ENCODE measurements around the gene DDX28. TPM values are rescaled to one million over a fixed set of nuclear protein-coding genes. Genes with fewer than 3 reads are reported as not detected.
"Not testable (repeated sequence)": the region's sequence is repeated elsewhere in the genome, so short reads cannot be mapped to it uniquely, and the experiment has no call there.

Gene DDX28
- total and polyA plus RNA-seq, 4 experiments from 2014 or later: 16.1 to 55.8 (median 26.5) TPM

DNA sequence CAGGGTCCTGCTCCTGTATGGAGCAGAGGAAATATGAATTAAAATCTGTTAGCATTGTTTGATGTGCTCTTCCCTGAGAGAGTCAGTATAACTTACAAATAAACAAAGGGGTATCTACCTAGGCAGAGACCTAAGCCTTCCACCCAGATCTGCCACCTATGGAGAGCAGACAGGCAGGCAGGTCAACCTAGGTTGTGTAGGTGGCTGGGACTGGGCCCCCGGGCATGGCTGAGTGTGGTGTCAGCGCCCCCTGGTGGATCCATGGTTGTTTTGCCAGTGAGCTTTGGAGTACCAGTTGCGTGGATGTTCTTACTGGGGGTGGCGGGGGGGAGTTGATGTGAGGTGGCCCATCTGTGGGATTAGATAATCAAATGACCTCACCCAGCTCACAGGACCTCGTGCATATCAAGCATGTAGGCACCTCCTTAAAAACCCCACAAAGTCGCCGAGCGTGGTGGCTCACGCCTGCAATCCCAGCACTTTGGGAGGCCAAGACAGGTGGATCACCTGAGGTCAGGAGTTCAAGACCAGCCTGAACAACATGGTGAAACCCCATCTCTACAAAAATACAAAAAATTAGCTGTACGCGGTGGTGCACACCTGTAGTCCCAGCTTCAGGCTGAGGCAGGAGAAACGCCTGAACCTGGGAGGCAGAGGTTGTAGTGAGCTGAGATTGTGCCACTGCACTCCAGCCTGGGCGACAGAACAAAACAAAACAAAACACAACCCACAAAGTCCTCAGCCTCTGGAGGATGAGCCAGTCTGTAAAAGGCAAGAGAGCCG lies 17.7 kb upstream of the DDX28 start:
- no peak overlapping the region for H3K27ac ChIP-seq (ENCODE audit: low read depth, low read length)
- H3K4me3 Mint-ChIP-seq: no peak overlapping the region
- intact Hi-C loops (cut with micrococcal nuclease): loop anchor here (1.0 to 2.0 kb wide), 6 partner anchors 47 to 520 kb away; no protein-coding TSS in a partner anchor
- H3K4me1 ChIP-seq (ENCODE audit: insufficient read depth, low read length): peaks cover 9% of the 10 kb centered on the region
- H3K4me3 ChIP-seq (ENCODE audit: low read length in 2 of 2): no peak overlapping the region
- H3K4me1 Mint-ChIP-seq: peaks cover 6 to 16% (median 12%) of the 10 kb centered on the region in 4 donors
- peak overlapping the region; percentile 29 to 77 (median 44) for H3K27ac Mint-ChIP-seq
- no peaks in the 10 kb centered on the region for H3K27me3 ChIP-seq (ENCODE audit: insufficient read depth, low read length)
- peak; percentile 84 to 88 (median 85) for DNase-seq
- peaks cover 11 to 14% of the 10 kb centered on the region in 2 donors for H3K36me3 Mint-ChIP-seq
- no peaks in the 10 kb centered on the region for H3K36me3 ChIP-seq (ENCODE audit: insufficient read depth, low read length)
- POLR2A ChIA-PET (ENCODE audit: partially characterized antibody): interaction anchor here (0.6 to 2.3 kb wide), 18 partner anchors 15 to 196 kb away, joined by 3 to 14 read pairs (median 4); partner anchors contain the start of genes DDX28, DPEP2, DUS2 and NRN1L
- CTCF ChIA-PET (ENCODE audit: partially characterized antibody): interaction anchor here (0.6 to 6.5 kb wide), 44 partner anchors 8 to 535 kb away, joined by 3 to 73 read pairs (median 6); partner anchors contain the start of genes DDX28, DPEP2, DUS2 and NFATC3
- H3K27me3 Mint-ChIP-seq: no peaks in the 10 kb centered on the region
- H3K9me3 ChIP-seq (ENCODE audit: control insufficient read depth in 1 of 2, low read length in 2 of 2): no peaks in the 10 kb centered on the region
- H3K9me3 Mint-ChIP-seq: no peaks in the 10 kb centered on the region

DNA sequence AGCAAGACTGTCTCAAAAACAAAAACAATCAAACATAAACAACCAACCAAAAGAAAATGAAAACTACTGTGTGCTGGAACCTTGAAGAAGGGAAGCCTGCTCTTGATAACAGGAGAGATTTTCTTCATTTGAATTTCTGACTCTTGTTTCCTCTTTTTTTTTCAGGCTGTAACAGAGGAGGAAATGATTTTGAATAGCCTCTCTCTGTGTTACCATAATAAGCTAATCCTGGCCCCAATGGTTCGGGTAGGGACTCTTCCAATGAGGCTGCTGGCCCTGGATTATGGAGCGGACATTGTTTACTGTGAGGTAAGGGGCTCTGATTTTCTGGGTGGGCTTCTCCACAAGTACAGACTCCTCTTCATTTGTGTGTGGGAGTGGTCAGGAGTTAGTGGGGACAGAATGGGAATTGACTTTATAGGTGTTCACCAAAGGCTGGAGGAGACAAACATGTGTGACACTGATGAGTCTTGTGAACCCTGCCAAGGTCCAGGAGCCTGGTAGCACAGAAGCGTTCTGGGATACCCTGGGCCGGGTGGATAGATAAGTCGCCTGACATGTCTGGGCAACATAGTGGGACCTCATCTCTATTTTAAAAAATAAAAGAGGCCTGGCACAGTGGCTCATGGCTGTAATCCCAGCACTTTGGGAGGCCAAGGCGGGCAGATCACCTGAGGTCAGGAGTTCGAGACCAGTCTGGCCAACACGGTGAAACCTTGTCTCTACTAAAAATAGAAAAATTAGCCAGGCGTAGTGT lies 15.0 kb upstream of the DDX28 start:
- intact Hi-C loops (cut with micrococcal nuclease): no loop called here
- H3K4me3 Mint-ChIP-seq: peak overlapping the region in 1 of 8 donors; percentile 15
- Histone ChIP-seq H3K36me3 (ENCODE audit: insufficient read depth, low read length) (no peaks in the 10 kb centered on the region), H3K4me3 (ENCODE audit: low read length in 2 of 2) (no peak overlapping the region), H3K9me3 (ENCODE audit: control insufficient read depth in 1 of 2, low read length in 2 of 2) (no peaks in the 10 kb centered on the region), H3K27me3 (ENCODE audit: insufficient read depth, low read length) (no peaks in the 10 kb centered on the region), H3K4me1 (ENCODE audit: insufficient read depth, low read length) (peaks cover 9% of the 10 kb centered on the region), H3K27ac (ENCODE audit: low read depth, low read length) (no peak overlapping the region)
- H3K9me3 Mint-ChIP-seq: no peaks in the 10 kb centered on the region
- H3K27me3 Mint-ChIP-seq: no peaks in the 10 kb centered on the region
- peaks cover 11 to 14% of the 10 kb centered on the region in 2 donors for H3K36me3 Mint-ChIP-seq
- DNase-seq: no peak
- H3K27ac Mint-ChIP-seq: peak overlapping the region in 1 of 7 donors; percentile 35
- ChIA-PET POLR2A (ENCODE audit: partially characterized antibody) (no interaction called here), CTCF (ENCODE audit: partially characterized antibody) (interaction anchor here (0.7 to 6.5 kb wide), 9 partner anchors 9 to 222 kb away, joined by 3 to 73 read pairs (median 38); partner anchors contain the start of genes DPEP2 and NRN1L)
- peaks cover 6 to 16% (median 13%) of the 10 kb centered on the region in 4 donors for H3K4me1 Mint-ChIP-seq

DNA sequence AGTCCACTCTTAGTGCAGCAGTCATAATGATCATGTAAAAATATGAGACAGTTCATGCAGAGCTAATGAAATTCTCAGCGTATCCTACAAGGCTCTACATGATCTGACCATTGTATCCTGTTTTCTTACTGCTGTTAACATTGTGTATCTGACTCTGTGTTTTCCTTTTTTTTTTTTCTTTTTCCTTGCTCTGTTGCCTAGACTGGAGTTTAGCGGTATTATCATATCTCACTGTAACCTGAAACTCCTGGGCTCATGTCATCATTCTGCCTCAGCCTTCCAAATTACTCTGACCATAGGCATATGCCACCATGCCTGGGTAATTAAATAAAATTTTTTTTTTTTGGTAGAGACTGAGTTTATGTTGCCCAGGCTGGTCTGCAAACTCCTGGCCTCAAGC lies 12.2 kb upstream of the DDX28 start:
- H3K4me1 Mint-ChIP-seq: peaks cover 2 to 12% (median 11%) of the 10 kb centered on the region in 4 donors
- peak overlapping the region in 1 of 7 donors; percentile 2 for H3K27ac Mint-ChIP-seq
- no peak overlapping the region for H3K4me3 ChIP-seq (ENCODE audit: low read length in 2 of 2)
- no peaks in the 10 kb centered on the region for H3K27me3 ChIP-seq (ENCODE audit: insufficient read depth, low read length)
- H3K4me1 ChIP-seq (ENCODE audit: insufficient read depth, low read length): peaks cover 2% of the 10 kb centered on the region
- H3K4me3 Mint-ChIP-seq: no peak overlapping the region
- no peaks in the 10 kb centered on the region for H3K36me3 ChIP-seq (ENCODE audit: insufficient read depth, low read length)
- ChIA-PET CTCF (ENCODE audit: partially characterized antibody) (interaction anchor here (0.7 to 1.8 kb wide), 3 partner anchors 10 to 43 kb away, joined by 3 to 4 read pairs (median 4); no protein-coding TSS in a partner anchor), POLR2A (ENCODE audit: partially characterized antibody) (interaction anchor here (1.2 kb wide), 1 partner anchor 12 kb away, joined by 5 read pairs; the partner anchor contains the start of genes DDX28 and DUS2)
- H3K9me3 Mint-ChIP-seq: no peaks in the 10 kb centered on the region
- no peaks in the 10 kb centered on the region for H3K27me3 Mint-ChIP-seq
- no peak for DNase-seq
- intact Hi-C loops (cut with micrococcal nuclease): no loop called here
- no peaks in the 10 kb centered on the region for H3K9me3 ChIP-seq (ENCODE audit: control insufficient read depth in 1 of 2, low read length in 2 of 2)
- peaks cover 11% of the 10 kb centered on the region in 2 donors for H3K36me3 Mint-ChIP-seq
- no peak overlapping the region for H3K27ac ChIP-seq (ENCODE audit: low read depth, low read length)

DNA sequence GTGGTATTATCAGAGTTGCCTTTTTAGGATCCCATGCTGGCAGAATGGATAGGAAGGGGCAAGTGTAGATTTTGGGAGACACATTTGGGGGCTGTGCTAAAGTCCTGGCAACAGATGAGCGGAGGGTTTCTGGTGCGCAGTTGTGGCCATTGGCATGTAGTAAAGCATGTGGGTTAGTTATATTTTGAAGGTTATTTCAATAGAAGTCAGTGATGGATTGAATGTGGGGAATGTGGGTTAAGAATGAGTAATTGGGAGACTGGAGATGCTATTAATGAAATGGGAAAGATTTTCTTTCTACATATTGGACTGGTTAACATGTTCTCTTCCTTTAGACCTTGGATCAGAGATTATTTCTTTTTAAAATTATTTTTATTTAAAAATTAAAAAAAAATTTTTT lies 10.1 kb upstream of the DDX28 start:
- no peaks in the 10 kb centered on the region for H3K36me3 ChIP-seq (ENCODE audit: insufficient read depth, low read length)
- H3K27ac ChIP-seq (ENCODE audit: low read depth, low read length): no peak overlapping the region
- Mint-ChIP-seq H3K9me3 (no peaks in the 10 kb centered on the region), H3K27ac (peak overlapping the region in 5 of 7 donors; percentile 0 to 83 (median 32)), H3K27me3 (no peaks in the 10 kb centered on the region), H3K4me1 (peaks cover 2 to 12% (median 5%) of the 10 kb centered on the region in 4 donors), H3K36me3 (peaks cover 5 to 11% of the 10 kb centered on the region in 2 donors), H3K4me3 (no peak overlapping the region)
- ChIA-PET CTCF (ENCODE audit: partially characterized antibody) (no interaction called here), POLR2A (ENCODE audit: partially characterized antibody) (no interaction called here)
- no peaks in the 10 kb centered on the region for H3K27me3 ChIP-seq (ENCODE audit: insufficient read depth, low read length)
- no peaks in the 10 kb centered on the region for H3K4me1 ChIP-seq (ENCODE audit: insufficient read depth, low read length)
- DNase-seq: no peak
- intact Hi-C loops (cut with micrococcal nuclease): no loop called here
- H3K9me3 ChIP-seq (ENCODE audit: control insufficient read depth in 1 of 2, low read length in 2 of 2): no peaks in the 10 kb centered on the region
- no peak overlapping the region for H3K4me3 ChIP-seq (ENCODE audit: low read length in 2 of 2)

DNA sequence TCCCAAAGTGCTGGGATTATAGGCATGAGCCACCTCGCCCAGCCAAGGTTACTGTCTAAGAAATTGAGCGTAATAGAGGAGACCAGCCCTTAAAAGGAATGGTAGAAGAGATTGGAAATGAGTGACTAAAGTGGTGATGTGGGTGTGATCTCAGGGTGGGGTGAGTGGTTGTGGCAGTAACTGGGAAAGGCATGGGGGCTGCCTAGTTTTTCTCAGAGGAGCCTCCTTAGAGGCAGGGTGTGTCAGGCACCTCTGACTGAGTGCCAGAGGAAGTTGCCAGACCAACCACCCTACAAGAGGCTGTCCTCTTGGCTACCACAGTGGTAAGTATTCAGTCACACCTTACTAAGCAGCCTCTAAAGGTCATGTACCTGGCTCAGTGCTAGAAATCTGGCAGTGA lies 8.9 kb upstream of the DDX28 start:
- H3K36me3 ChIP-seq (ENCODE audit: insufficient read depth, low read length): peaks cover under 1% of the 10 kb centered on the region
- H3K9me3 Mint-ChIP-seq: no peaks in the 10 kb centered on the region
- no peaks in the 10 kb centered on the region for H3K9me3 ChIP-seq (ENCODE audit: control insufficient read depth in 1 of 2, low read length in 2 of 2)
- H3K36me3 Mint-ChIP-seq: peaks cover 12 to 18% of the 10 kb centered on the region in 2 donors
- no peaks in the 10 kb centered on the region for H3K27me3 Mint-ChIP-seq
- no peak for DNase-seq
- H3K27me3 ChIP-seq (ENCODE audit: insufficient read depth, low read length): no peaks in the 10 kb centered on the region
- CTCF ChIA-PET (ENCODE audit: partially characterized antibody): interaction anchor here (1.1 kb wide), 1 partner anchor 9 kb away, joined by 4 read pairs; no protein-coding TSS in a partner anchor
- H3K4me1 ChIP-seq (ENCODE audit: insufficient read depth, low read length): no peaks in the 10 kb centered on the region
- H3K4me3 ChIP-seq (ENCODE audit: low read length in 2 of 2): no peak overlapping the region
- peaks cover 2 to 19% (median 5%) of the 10 kb centered on the region in 4 donors for H3K4me1 Mint-ChIP-seq
- intact Hi-C loops (cut with micrococcal nuclease): no loop called here
- POLR2A ChIA-PET (ENCODE audit: partially characterized antibody): no interaction called here
- no peak overlapping the region for H3K4me3 Mint-ChIP-seq
- H3K27ac Mint-ChIP-seq: peak overlapping the region in 1 of 7 donors; percentile 22
- no peak overlapping the region for H3K27ac ChIP-seq (ENCODE audit: low read depth, low read length)

DNA sequence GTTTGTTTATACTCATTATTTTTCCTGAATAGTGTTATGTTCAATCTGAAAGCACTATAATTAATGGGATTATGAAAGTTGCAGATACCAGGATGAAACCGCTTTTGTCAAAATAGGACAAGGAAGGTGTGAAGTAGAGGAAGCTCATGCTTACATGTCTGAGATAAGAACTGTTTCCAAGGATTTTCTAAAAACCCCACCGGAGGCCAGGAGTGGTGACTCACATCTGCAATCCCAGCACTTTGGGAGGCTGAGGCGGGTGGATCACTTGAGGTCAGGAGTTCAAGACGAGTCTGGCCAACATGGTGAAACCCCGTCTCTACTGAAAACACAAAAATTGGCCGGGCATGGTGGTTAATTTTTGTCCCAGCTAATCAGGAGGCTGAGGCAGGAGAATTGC lies 7.1 kb upstream of the DDX28 start:
- H3K9me3 ChIP-seq (ENCODE audit: control insufficient read depth in 1 of 2, low read length in 2 of 2); intact Hi-C loops (cut with micrococcal nuclease); H3K9me3 Mint-ChIP-seq; H3K27ac ChIP-seq (ENCODE audit: low read depth, low read length); H3K4me3 ChIP-seq (ENCODE audit: low read length in 2 of 2); H3K27me3 Mint-ChIP-seq; H3K27me3 ChIP-seq (ENCODE audit: insufficient read depth, low read length); H3K27ac Mint-ChIP-seq; H3K4me1 ChIP-seq (ENCODE audit: insufficient read depth, low read length); H3K36me3 ChIP-seq (ENCODE audit: insufficient read depth, low read length); DNase-seq; H3K4me3 Mint-ChIP-seq: not testable (repeated sequence)
- peaks cover 12 to 23% of the 10 kb centered on the region in 2 donors for H3K36me3 Mint-ChIP-seq
- peaks cover 0 to 14% (median under 1%) of the 10 kb centered on the region in 4 donors for H3K4me1 Mint-ChIP-seq
- ChIA-PET POLR2A (ENCODE audit: partially characterized antibody) (interaction anchor here (0.9 to 1.0 kb wide), 2 partner anchors 28 to 91 kb away, joined by 3 read pairs; no protein-coding TSS in a partner anchor), CTCF (ENCODE audit: partially characterized antibody) (interaction anchor here (4.5 kb wide), 1 partner anchor 10 kb away, joined by 16 read pairs; no protein-coding TSS in a partner anchor)
